Measurements from ENCODE around the gene DENND1A.

Gene DENND1A

GRCh38 chr9:123357743-123358059 is 572.2 kb downstream of the DENND1A start:
- H3K4me3 ChIP-seq (ENCODE audit: low read depth, low read length), result no peak overlapping the region
- no peak for TF ChIP-seq CTCF (IDR thresholded peaks at IDR 0.05; ENCODE audit: low read depth, low read length)

DNA sequence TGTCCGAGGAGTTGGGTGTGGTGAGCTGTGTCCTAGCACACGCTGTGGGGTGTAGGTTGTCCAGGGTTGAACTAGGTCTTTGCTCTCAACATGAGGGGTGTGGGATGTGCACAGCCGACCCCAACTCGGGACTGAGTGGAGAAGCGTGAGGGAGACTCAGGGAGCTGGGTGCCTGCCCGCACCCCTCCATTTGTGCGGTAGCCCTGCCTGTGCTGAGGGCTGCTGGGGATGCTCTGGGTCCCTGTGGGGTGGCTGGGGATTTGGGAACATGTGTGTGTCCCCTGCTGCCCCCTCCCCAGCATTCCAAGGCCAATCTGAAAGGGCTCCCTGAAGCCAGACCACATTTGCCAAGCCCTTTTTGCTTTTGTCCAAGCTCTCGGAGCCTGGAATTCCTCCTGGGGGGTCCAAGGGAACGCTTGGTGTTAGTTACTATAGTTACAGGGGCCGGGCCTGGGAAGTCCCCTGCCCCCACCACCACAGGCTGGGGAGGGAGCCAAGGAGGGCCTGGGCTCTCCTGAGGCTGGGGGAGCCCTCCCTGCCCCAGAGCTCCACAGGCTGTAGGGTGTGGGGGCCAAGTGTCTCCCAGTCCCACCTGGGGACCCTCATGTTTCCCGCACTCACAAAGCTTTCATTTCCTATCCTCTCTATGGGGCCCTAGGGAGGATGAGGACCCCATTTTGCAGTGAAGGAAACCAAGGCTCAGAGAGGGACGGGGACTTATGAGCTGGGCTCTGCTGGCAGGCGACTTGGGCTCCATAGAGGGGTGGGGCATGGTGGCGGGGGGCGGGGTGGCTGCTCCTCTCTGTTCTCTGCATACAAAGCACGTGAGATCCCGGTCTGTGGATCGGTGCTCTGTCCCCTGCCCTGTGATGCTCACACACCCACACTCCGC is 572.8 kb downstream of the DENND1A start:
- TF ChIP-seq CTCF (IDR thresholded peaks at IDR 0.05; ENCODE audit: low read depth, low read length), result no peak
- no peak overlapping the region for H3K4me3 ChIP-seq (ENCODE audit: low read depth, low read length)

DNA sequence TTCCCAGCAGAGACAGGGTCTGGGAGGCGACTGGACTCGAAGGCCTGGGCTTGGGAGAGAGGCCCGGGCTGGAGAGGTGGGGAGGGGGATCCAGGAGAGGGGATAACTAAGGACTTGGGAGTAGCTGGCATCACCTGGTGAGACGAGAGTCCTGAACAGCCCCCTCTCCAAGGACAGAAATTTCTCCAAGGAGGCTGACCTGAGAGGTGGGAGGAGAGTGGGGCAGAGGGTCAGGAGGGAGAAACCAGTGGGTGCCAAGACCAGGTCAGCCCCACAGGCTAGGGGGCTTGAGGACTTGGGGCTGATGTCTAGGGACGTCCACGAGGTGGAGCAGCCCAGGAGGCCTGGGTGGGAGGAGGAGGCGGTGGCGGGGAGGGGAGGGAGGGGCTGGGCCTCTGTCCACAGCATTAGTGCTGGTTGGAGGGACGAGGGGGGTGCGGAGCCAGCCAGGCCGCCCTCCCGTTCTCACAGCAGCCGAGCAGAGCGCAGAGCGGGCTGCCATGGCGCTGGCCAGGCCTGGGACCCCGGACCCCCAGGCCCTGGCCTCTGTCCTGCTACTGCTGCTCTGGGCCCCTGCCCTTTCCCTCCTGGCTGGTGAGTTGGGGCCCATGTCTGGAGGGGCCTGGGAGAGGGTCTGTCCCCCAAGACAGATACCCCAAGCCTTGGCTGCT is 574.0 kb downstream of the DENND1A start, which contains the start of gene CRB2:
TSS of gene CRB2 (plus strand) at position 437 of the 671 bp plus-strand sequence. CDS start at position 501, 64 bp downstream.
- no peak within 1 kb of the TSS for H3K4me3 ChIP-seq (ENCODE audit: low read depth, low read length)
- no peak for TF ChIP-seq CTCF (IDR thresholded peaks at IDR 0.05; ENCODE audit: low read depth, low read length)

DNA sequence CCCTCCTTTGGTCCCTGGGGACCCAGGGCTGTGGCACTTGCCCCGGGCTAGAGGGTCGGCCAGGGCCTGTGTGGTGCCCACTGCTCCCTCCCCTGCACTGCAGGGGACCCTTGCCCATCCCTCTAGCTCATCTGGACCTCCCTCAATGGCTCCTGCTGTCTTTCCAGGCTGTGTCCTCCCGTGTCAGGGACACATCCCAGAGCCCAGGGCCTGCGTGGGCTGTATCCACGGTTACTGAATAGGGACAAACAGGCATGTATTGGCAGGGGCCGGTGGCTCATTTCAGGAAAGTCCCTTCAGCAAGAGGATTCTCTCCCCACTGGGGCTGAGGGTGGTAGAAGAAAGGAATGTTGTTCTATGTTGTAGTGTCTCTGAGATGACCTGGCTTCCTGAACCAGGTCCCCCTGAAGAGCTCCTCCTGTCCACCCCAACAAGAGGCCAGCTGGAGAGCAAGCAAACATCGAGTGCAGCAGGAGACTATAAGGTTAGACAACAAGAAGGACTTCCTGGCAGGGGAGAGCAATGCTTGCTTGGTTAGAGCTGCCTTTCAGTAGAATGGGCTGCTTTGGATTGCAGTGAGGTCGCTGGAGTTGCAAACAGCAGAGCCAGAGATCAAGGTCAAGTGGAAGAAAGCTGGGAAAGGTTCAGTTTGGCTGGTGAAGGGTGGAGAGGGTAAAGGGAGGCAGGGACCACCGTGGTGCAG is 575.0 kb downstream of the DENND1A start:
- H3K4me3 ChIP-seq (ENCODE audit: low read depth, low read length), result no peak overlapping the region
- no peak for TF ChIP-seq CTCF (IDR thresholded peaks at IDR 0.05; ENCODE audit: low read depth, low read length)

DNA sequence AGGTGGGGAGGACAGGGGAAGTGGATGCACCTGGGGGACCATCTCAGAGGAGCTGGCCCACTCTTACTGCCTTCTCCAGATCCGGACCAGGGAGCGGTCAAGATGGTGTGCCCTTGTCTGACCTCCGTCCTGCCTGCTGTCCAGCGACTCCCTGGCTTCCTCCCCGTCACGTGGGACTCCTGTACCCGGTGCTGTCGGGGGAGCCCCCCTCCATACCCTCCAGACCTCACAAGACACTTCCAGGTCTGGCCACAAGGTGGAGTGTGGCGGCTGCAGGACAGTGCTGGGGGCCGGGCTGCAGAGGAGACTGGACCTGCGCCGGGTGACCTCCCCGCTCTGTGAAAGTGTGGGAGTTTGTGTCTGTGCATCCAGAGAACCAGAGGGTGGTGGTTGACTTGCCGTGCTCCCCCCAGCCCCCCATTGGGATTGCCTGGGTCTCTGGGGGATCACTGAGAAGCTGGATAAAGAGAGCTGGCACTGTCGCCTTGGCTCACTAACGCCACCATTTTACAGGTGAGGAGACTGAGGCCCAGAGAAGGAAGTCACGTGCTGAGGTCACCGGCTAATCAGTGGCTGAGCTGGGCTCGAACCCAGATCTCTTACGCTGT is 575.8 kb downstream of the DENND1A start:
- H3K4me3 ChIP-seq (ENCODE audit: low read depth, low read length), result no peak overlapping the region
- peak; percentile 84 for TF ChIP-seq CTCF (IDR thresholded peaks at IDR 0.05; ENCODE audit: low read depth, low read length)

DNA sequence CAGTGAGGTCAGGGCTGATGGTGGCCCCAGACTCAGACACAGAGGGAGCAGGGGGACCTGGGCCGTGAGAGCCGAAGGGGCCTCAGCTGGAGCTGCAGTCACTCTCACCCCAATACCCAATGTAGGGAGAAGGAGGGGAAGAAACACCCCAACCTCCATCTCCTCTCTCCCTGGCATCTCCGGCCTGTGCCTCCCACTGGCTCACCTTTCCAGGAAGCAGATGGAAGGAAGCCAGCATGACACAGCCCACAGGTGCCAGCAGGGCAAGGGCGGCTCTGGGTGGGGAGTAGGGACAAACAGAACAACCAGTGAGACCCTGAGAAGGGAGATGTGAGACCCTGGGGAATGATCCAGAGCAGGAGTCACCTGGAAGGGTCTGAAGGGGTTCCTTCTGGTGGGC is 576.9 kb downstream of the DENND1A start:
- no peak for TF ChIP-seq CTCF (IDR thresholded peaks at IDR 0.05; ENCODE audit: low read depth, low read length)
- no peak overlapping the region for H3K4me3 ChIP-seq (ENCODE audit: low read depth, low read length)
